Activated T-helper 17 cell treated with anti-CD3 and anti-CD28 coated beads, Interleukin-2, amount 50 U/mL, for 72 hours (primary cell): ENCODE results near the gene MTAP. TPM values are rescaled to one million over a fixed set of nuclear protein-coding genes. Genes with fewer than 3 reads are reported as not detected.

Experiments
- ATAC-seq: fragments of 150-1000 bp; cut with Tn5 transposase; replicated peaks from 2 replicates; pipeline ENCODE4 v1.10.0; 2021; ENCODE audit warnings: mild to moderate bottlenecking, moderate library complexity
- H3K27ac Mint-ChIP-seq: one replicate; pipeline ENCODE4 v1.8.0; 2022; ENCODE audit warnings: mixed read lengths
- H3K27me3 Mint-ChIP-seq: one replicate; pipeline ENCODE4 v1.8.0; 2022; ENCODE audit warnings: mixed read lengths
- H3K36me3 Mint-ChIP-seq: one replicate; pipeline ENCODE4 v1.8.0; 2022; ENCODE audit warnings: low read depth, mild to moderate bottlenecking, mixed read lengths
- H3K4me1 Mint-ChIP-seq: one replicate; pipeline ENCODE4 v1.8.0; 2022; ENCODE audit warnings: mixed read lengths
- H3K4me3 Mint-ChIP-seq: one replicate; pipeline ENCODE4 v1.8.0; 2022; ENCODE audit warnings: mild to moderate bottlenecking, mixed read lengths
- H3K9me3 Mint-ChIP-seq: one replicate; pipeline ENCODE4 v1.8.0; 2022; ENCODE audit warnings: mixed read lengths
- total RNA-seq, 2 donors: library from RNA; stranded (reverse); gene quantifications; one replicate each; pipeline ENCODE4 v1.2.3, GENCODE V29; 2022

The MTAP gene
- total RNA-seq, 2 donors from 2014 or later: 41.2 to 62.0 TPM

- Mint-ChIP-seq H3K4me3 (no peak overlapping the region), H3K9me3 (no peaks in the 10 kb centered on the region), H3K27me3 (no peaks in the 10 kb centered on the region), H3K4me1 (peaks cover 30% of the 10 kb centered on the region), H3K36me3 (peaks cover 87% of the 10 kb centered on the region), H3K27ac (no peak overlapping the region)
- ATAC-seq: no peak
Observed at GRCh38 chr9:21813575-21814473, 11.4 kb downstream of the MTAP start.

DNA sequence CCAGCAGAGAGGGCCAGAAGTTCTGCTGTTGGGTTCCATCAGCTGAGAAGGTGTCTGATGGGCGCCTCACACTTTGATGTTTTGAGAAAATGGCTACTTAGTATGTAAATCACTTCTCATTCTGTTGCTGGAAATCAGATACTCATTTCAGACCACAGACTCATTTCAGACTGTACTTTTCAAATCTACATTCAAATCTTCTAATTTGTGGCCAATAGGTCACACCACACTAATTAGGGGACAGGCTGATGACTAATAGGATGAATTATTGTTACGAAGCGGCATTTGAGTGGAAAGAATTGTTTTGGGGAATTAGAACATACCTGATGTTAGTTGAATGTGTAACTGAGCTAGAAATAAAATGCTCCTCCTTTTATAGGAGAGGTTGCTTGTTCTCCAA, 13.2 kb downstream of the MTAP start:
- Mint-ChIP-seq H3K4me3 (no peak overlapping the region), H3K36me3 (peaks cover 87% of the 10 kb centered on the region), H3K27ac (no peak overlapping the region), H3K4me1 (peaks cover 18% of the 10 kb centered on the region), H3K27me3 (no peaks in the 10 kb centered on the region), H3K9me3 (no peaks in the 10 kb centered on the region)
- no peak for ATAC-seq

DNA sequence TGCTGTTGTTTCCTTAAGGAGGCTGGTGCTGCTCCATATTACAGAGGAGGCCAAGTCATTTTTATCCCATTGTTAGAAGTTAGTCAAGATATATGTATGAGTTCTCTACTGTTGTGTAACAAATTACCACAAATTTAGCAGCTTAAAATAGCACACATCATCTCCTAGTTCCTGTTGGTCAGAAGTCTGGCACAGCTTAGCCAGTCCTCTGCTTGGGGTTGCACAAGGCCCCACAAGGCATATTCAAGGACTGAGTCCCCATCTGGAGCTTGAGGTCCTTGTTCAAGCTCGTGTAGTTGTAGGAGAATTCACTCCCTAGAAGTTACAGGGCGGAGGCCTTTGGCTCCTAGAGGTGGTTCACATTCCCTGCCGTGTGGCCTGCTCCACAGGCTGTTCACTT, 14.7 kb downstream of the MTAP start:
- Mint-ChIP-seq H3K4me1 (peaks cover 12% of the 10 kb centered on the region), H3K27me3 (no peaks in the 10 kb centered on the region), H3K4me3 (no peak overlapping the region), H3K27ac (no peak overlapping the region), H3K9me3 (no peaks in the 10 kb centered on the region), H3K36me3 (peaks cover 88% of the 10 kb centered on the region)
- ATAC-seq: no peak

- H3K36me3 Mint-ChIP-seq: peaks cover 100% of the 10 kb centered on the region
- H3K4me1 Mint-ChIP-seq: peaks cover 17% of the 10 kb centered on the region
- no peak overlapping the region for H3K4me3 Mint-ChIP-seq
- no peak for ATAC-seq
- no peaks in the 10 kb centered on the region for H3K9me3 Mint-ChIP-seq
- H3K27me3 Mint-ChIP-seq: no peaks in the 10 kb centered on the region
- H3K27ac Mint-ChIP-seq: no peak overlapping the region
Observed at GRCh38 chr9:21825637-21826036, 23.2 kb downstream of the MTAP start.

DNA sequence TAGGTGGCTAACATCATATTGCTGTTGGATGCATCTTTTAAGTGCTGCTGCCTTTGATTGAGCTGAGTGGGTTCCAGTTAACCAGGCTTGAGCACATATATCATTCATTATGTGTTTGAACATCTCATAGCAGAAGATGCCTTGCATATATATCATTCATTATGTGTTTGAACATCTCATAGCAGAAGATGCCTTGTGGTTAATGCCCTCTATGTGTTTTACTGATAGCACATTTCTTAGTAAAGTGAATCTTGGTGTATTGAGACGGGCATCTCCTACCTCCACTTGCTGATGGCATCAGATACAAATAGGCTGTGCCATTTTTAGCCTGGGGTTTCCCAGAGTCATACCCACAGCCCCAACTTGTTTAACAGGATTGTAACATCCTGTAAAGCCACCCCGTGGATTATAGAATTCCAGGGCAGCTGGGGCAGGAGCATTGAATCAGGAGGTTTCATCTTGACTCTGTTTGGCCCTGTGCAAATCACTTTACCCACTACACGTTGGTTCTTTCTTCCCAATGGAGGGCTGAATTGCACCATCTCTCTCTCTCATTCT, 26.5 kb downstream of the MTAP start:
- no peak overlapping the region for H3K27ac Mint-ChIP-seq
- peaks cover 32% of the 10 kb centered on the region for H3K4me1 Mint-ChIP-seq
- H3K36me3 Mint-ChIP-seq: peaks cover 100% of the 10 kb centered on the region
- H3K27me3 Mint-ChIP-seq: no peaks in the 10 kb centered on the region
- ATAC-seq: peak; percentile 12
- no peak overlapping the region for H3K4me3 Mint-ChIP-seq
- H3K9me3 Mint-ChIP-seq: no peaks in the 10 kb centered on the region

DNA sequence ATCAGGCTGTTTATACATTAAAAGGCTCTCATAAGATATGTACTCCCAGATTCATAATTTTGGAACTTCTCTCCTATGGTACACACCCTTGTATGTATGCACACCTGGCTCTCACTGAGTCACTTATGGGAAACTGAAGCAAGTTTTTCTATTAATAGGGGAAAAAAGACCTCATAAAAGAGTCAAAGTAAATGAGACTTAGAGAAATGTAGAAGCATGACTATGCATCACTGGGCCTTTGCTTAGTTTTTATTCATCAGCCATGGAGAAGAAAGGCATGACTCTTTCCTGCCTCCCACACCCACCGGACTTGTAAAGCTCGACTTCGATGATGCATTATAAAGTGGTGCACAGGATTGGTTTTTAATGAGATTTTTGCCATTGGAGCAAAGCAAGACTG, 28.2 kb downstream of the MTAP start:
- Mint-ChIP-seq H3K4me1 (peaks cover 33% of the 10 kb centered on the region), H3K27ac (peak overlapping the region; percentile 67), H3K36me3 (peaks cover 97% of the 10 kb centered on the region), H3K4me3 (peak overlapping the region; percentile 19), H3K27me3 (no peaks in the 10 kb centered on the region), H3K9me3 (no peaks in the 10 kb centered on the region)
- ATAC-seq: peak; percentile 48

GRCh38 chr9:21831841-21832509, 29.5 kb downstream of the MTAP start:
- H3K27ac Mint-ChIP-seq: peak overlapping the region; percentile 67
- ATAC-seq: peak; percentile 93
- H3K9me3 Mint-ChIP-seq: no peaks in the 10 kb centered on the region
- H3K27me3 Mint-ChIP-seq: no peaks in the 10 kb centered on the region
- H3K4me3 Mint-ChIP-seq: peak overlapping the region; percentile 19
- H3K36me3 Mint-ChIP-seq: peaks cover 97% of the 10 kb centered on the region
- H3K4me1 Mint-ChIP-seq: peaks cover 42% of the 10 kb centered on the region

DNA sequence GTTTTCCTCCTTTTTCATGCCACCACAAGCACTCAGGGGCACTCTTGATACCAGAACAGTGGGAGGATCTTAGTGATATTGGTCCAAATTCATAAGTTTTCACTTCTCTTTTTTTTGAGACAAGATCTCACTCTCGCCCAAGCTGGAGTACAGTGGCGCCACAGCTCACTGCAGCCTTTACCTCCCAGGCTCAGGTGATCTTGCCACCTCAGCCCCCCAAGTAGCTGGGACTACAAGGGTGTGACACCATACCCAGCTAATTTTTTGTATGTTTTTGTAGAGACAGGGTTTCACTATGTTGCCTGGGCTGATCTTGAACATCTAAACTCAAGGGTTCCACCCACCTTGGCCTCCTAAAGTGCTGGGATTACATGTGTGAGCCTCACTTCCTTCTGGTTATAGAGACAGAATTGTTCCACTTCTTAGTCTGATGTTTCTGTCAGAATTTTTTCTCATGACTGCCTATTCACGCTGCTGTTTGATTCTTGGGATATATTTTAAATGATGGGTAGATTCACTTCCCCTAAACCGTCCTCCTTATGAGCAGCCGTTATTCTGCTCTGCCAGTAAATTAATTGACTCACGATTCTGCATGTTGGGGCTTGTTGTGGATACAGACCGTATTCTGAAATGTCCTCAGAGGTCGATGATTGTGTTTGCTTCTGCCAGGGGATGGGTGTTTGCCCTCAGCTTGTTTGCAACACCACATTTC, 30.8 kb downstream of the MTAP start:
- H3K4me3 Mint-ChIP-seq: no peak overlapping the region
- no peak for ATAC-seq
- H3K9me3 Mint-ChIP-seq: no peaks in the 10 kb centered on the region
- H3K27ac Mint-ChIP-seq: peak overlapping the region; percentile 67
- H3K4me1 Mint-ChIP-seq: peaks cover 48% of the 10 kb centered on the region
- H3K27me3 Mint-ChIP-seq: no peaks in the 10 kb centered on the region
- peaks cover 97% of the 10 kb centered on the region for H3K36me3 Mint-ChIP-seq

DNA sequence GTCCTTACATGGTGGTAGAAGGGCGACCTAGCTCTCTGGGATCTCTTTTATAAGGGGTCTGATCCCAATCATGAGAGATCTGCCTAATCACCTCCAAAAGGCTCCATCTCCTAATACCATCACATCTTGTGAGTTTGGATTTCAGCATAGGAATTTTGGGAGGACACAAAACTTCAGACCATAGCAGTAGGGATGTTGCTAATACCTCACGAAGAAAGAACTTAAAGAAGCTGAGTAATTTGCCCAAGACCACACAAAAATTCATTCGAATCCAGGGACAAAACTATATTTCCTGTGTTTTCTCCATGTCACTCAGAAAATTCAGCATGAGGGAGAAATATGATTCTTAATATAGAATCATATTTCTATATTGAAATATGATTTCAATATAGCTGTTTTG, 32.7 kb downstream of the MTAP start:
- Mint-ChIP-seq H3K27ac (peak overlapping the region; percentile 30), H3K36me3 (peaks cover 97% of the 10 kb centered on the region), H3K4me3 (no peak overlapping the region), H3K9me3 (no peaks in the 10 kb centered on the region), H3K27me3 (no peaks in the 10 kb centered on the region), H3K4me1 (peaks cover 47% of the 10 kb centered on the region)
- ATAC-seq: no peak

DNA sequence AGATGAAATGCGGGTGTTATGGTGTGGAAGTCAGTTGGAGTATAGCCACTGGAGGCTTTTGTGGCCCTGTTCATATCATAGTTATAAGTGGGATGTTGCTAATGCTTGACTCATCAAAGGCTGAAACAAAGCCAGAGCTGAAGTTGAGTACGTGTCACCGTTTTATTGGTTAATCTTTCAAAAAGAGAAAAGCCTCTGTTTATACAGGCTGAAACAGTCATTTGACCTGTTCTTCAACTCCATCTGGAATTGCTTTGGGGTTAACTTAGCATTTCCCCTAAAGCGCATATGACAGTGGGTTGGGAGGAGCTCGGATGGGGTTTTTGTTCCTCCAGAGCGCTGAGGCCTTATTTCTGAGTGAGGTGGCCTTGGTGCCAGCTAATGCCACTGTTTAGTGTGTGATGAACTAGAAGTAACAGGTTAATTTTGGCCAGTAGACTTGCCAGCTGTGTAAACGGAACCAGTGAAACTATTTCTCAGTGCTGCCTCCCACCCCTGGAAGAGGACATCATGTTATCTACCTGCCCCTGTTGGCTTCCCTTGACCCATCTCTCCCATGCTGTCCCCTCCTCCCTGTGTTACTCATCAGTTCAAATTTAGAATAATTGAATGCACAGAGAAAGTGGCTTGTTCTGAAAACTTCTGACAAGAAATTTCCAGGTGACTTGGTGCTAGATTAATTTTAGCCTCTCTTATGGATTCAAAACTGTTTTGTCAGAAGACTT, 34.2 kb downstream of the MTAP start:
- Mint-ChIP-seq H3K36me3 (peaks cover 97% of the 10 kb centered on the region), H3K4me3 (no peak overlapping the region), H3K9me3 (peaks cover 6% of the 10 kb centered on the region), H3K27ac (peak overlapping the region; percentile 81), H3K4me1 (peaks cover 37% of the 10 kb centered on the region), H3K27me3 (no peaks in the 10 kb centered on the region)
- ATAC-seq: peak; percentile 60

- Mint-ChIP-seq H3K27me3 (no peaks in the 10 kb centered on the region), H3K4me1 (peaks cover 28% of the 10 kb centered on the region)
- ATAC-seq: no peak
Observed at GRCh38 chr9:21837501-21837900, 35.1 kb downstream of the MTAP start.

DNA sequence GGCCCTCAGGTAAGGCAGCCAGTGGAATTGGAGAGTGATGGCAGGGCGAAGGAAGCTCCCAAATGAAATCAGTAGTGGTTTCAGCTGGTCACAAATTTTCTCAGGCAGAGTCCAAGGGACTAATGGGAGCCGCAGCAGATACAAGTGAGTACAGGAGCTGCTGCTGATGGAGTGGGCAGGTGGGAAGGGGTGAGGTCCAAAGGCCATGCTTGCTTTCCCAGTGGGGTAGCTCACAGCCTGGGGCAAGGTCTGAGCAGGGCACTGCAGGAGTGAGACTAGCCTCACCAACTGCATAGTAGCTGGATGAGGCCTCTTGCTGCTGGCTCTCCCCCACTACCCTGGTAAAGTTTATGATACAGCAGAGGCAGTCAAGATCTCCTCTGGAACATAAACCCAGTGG, 38.2 kb downstream of the MTAP start:
- H3K4me3 Mint-ChIP-seq: no peak overlapping the region
- H3K27ac Mint-ChIP-seq: no peak overlapping the region
- H3K4me1 Mint-ChIP-seq: peaks cover 20% of the 10 kb centered on the region
- H3K9me3 Mint-ChIP-seq: peaks cover 21% of the 10 kb centered on the region
- peaks cover 85% of the 10 kb centered on the region for H3K36me3 Mint-ChIP-seq
- no peaks in the 10 kb centered on the region for H3K27me3 Mint-ChIP-seq
- no peak for ATAC-seq

More at GRCh38 chr9:21837501-21837900, 35.1 kb downstream of the MTAP start:
- Mint-ChIP-seq H3K4me3 (no peak overlapping the region), H3K9me3 (peaks cover 8% of the 10 kb centered on the region), H3K27ac (peak overlapping the region; percentile 81), H3K36me3 (peaks cover 92% of the 10 kb centered on the region)

DNA sequence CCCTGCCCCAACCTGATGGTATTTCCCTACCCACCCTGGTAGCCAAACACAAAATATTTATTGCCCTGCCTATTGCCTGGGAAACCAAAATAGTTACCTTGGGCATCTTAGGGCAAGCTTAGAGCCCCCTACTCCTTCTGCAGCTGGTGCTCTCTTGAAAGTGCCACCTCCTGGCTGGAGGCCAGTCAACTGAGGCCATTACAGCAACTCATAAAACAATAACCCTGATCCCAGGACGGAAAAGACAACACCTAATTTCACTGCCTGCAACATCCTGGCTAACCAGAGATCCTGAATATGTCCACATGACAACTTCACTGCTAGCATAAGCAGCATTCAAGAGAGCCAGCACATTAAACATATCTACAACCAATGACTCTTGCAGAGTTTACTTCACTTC, 38.7 kb downstream of the MTAP start:
- H3K27me3 Mint-ChIP-seq: no peaks in the 10 kb centered on the region
- H3K27ac Mint-ChIP-seq: no peak overlapping the region
- peaks cover 18% of the 10 kb centered on the region for H3K4me1 Mint-ChIP-seq
- ATAC-seq: no peak
- no peak overlapping the region for H3K4me3 Mint-ChIP-seq
- peaks cover 85% of the 10 kb centered on the region for H3K36me3 Mint-ChIP-seq
- H3K9me3 Mint-ChIP-seq: peaks cover 26% of the 10 kb centered on the region

DNA sequence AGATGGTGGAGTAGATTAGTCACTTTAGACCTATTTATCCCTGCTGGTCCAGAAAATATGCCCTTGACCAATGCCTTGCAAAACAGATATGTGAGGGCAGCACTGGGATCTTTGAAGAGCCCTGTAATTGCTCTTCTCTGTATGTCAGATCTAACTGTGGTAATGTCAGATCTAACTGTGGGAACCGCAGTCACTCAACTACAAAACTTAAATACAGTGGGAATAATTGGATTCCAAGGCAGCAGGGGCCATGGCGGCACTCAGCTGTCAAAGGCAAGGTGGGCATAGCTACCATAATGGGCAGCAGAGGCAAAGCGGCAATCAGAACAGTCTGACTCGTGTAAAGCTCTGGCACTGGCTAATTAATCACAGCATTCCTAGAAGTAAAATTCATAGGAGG, 46.2 kb downstream of the MTAP start:
- Mint-ChIP-seq H3K27ac (no peak overlapping the region), H3K9me3 (peaks cover 13% of the 10 kb centered on the region), H3K36me3 (peaks cover 70% of the 10 kb centered on the region), H3K4me1 (peaks cover 19% of the 10 kb centered on the region), H3K4me3 (no peak overlapping the region), H3K27me3 (no peaks in the 10 kb centered on the region)
- ATAC-seq: no peak
